Spleen (tissue), 11 donors: Measurements from ENCODE around the gene PYROXD2. TPM values are rescaled to one million over a fixed set of nuclear protein-coding genes. Genes with fewer than 3 reads are reported as not detected.

Experiments
- DNase-seq: peaks from one replicate; pipeline ENCODE4 v3.0.0-alpha.2; 2020
- H3K27ac ChIP-seq, 8 donors: fragments of 200-600 bp; sonication (generic) in 7 of 8; 1 replicate in 4 of 8; 2 replicates in 4 of 8; pipeline versions ENCODE4 v1.5.0 to v1.8.0; 2016 to 2021; ENCODE audit warnings: inconsistent platforms in 4 of 8, mild to moderate bottlenecking in 4 of 8, moderate library complexity in 1 of 8
- H3K27me3 ChIP-seq, 7 donors: fragments of 200-600 bp; sonication (generic) in 6 of 7; replicated peaks in 1 of 7; 1 replicate in 4 of 7; 2 replicates in 3 of 7; pipeline versions ENCODE4 v1.5.0 to v1.8.0; 2016 to 2021; ENCODE audit warnings: inconsistent platforms in 3 of 7, mild to moderate bottlenecking in 1 of 7
- H3K36me3 ChIP-seq, 6 donors: fragments of 200-600 bp; sonication (generic) in 5 of 6; 1 replicate in 4 of 6; 2 replicates in 2 of 6; pipeline versions ENCODE4 v1.5.0 to v1.8.0; 2016 to 2021; ENCODE audit warnings: inconsistent platforms in 2 of 6
- H3K4me1 ChIP-seq, 6 donors: fragments of 200-600 bp; sonication (generic) in 5 of 6; 1 replicate in 3 of 6; 2 replicates in 3 of 6; pipeline versions ENCODE4 v1.5.0 to v1.8.0; 2016 to 2021; ENCODE audit warnings: inconsistent platforms in 3 of 6
- H3K4me3 ChIP-seq, 8 donors: fragments of 200-600 bp; sonication (generic) in 7 of 8; 1 replicate in 4 of 8; 2 replicates in 4 of 8; pipeline versions ENCODE4 v1.5.0 to v1.8.0; 2016 to 2021; ENCODE audit warnings: inconsistent platforms in 4 of 8, mild to moderate bottlenecking in 4 of 8, moderate library complexity in 2 of 8
- H3K9me3 ChIP-seq, 8 donors: fragments of 200-600 bp; sonication (generic) in 7 of 8; 1 replicate in 4 of 8; 2 replicates in 4 of 8; pipeline versions ENCODE4 v1.5.0 to v1.8.0; 2016 to 2021; ENCODE audit warnings: inconsistent platforms in 4 of 8
- CTCF ChIP-seq, 11 experiments: fragments of 200-600 bp in 7 of 11; fragments of 450-650 bp in 4 of 11; sonication (generic) in 4 of 11; IDR thresholded peaks in 8 of 11; conservative IDR thresholded peaks in 3 of 11; 1 replicate in 7 of 11; 2 replicates in 4 of 11; pipeline versions ENCODE4 v1.4.0 to v1.8.0; 2016 to 2021; ENCODE audit warnings: antibody characterized with exemption in 11 of 11, inconsistent platforms in 4 of 11, mild to moderate bottlenecking in 1 of 11
- POLR2A ChIP-seq, 3 donors: fragments of 450-650 bp; IDR thresholded peaks; one replicate each; pipeline ENCODE4 v1.5.1; 2017; ENCODE audit warnings: antibody characterized with exemption in 3 of 3, mild to moderate bottlenecking in 1 of 3
- POLR2AphosphoS5 ChIP-seq, 3 donors: sonication (generic); formaldehyde crosslinking; IDR thresholded peaks; one replicate each; pipeline ENCODE4 v1.5.1; 2017; ENCODE audit warnings: antibody characterized with exemption in 3 of 3
- WGBS, 5 donors: extraction: QIAGEN DNeasy Blood & Tissue Kit in 3 of 5; methylation state at CpG; one replicate each; pipeline versions ENCODE4 v1.1.5 to v1.1.7; 2013 to 2018; 5-methylcytosine and 5-hydroxymethylcytosine counted together
- intact Hi-C: fragments of 100-400 bp; cut with DNase I; formaldehyde crosslinking; loops from one replicate; pipeline ENCODE4 v1.15.0; 2023; ENCODE audit warnings: low total_unique reads
- polyA plus RNA-seq, 3 donors: library from polyadenylated mRNA; stranded (reverse); fragments of 200-250 nt; gene quantifications; one replicate each; pipeline ENCODE4 v1.2.1, GENCODE V29; 2013
- total RNA-seq, 7 donors: library from RNA; depleted of rRNA in 3 of 7; stranded (reverse); fragments of >200 nt in 3 of 7; fragmentation: NEBNext Ultra II Directional in 4 of 7; extraction: Animal tissue kit (Norgen Biotek cat#: 25700) in 4 of 7; gene quantifications; one replicate each; pipeline versions ENCODE4 v1.1.0 to v1.2.1, GENCODE V29; 2016 to 2021
- donor health status: healthy with polysubstance abuse.
- donor health status: DM: no; HTN: no; CAD: no; lungs with moderate emphysema.
- donor health status: DM: no; HTN: no; CAD: no.
- donor health status: Bipolar disorder and iron deficiency.
- donor health status: healthy.
- donor health status: DM: no; HTN: no; CAD: no.
- donor health status: DM: yes; HTN: yes; CAD: no.

The PYROXD2 gene
- total and polyA plus RNA-seq, 10 donors = 4.7 to 26.0 (median 11.6) TPM

- intact Hi-C loops = no loop called here
- Histone ChIP-seq H3K4me1 (peaks cover 0 to 4% (median 0%) of the 10 kb centered on the region in 6 donors), H3K36me3 (peaks cover 19 to 100% (median 80%) of the 10 kb centered on the region in 6 donors), H3K27me3 (no peaks in the 10 kb centered on the region), H3K9me3 (peaks cover 0 to 19% (median 12%) of the 10 kb centered on the region in 8 donors), H3K4me3 (no peak overlapping the region), H3K27ac (no peak overlapping the region)
- DNase-seq = no peak
- TF ChIP-seq POLR2AphosphoS5 (IDR thresholded peaks at IDR 0.05) (no peak), POLR2A (IDR thresholded peaks at IDR 0.05) (no peak), CTCF (IDR thresholded peaks at IDR 0.05 in 8 of 11, conservative IDR thresholded peaks at IDR 0.05 in 3 of 11) (no peak)
- WGBS, 5 donors = 92 to 98% (median 97%) methylated on average over 16 to 21 of the region's 21 CpGs
These were observed 19.1 kb upstream of the PYROXD2 start for GRCh38 chr10:98433881-98434732.

GRCh38 chr10:98433371-98433770, 18.4 kb upstream of the PYROXD2 start:
- whole genome bisulfite sequencing, 5 donors = 95 to 100% (median 100%) methylated on average over 1 of the region's 1 CpG
- Histone ChIP-seq H3K4me3 (no peak overlapping the region), H3K9me3 (peaks cover 0 to 19% (median 12%) of the 10 kb centered on the region in 8 donors), H3K4me1 (no peaks in the 10 kb centered on the region), H3K36me3 (peaks cover 19 to 100% (median 83%) of the 10 kb centered on the region in 6 donors), H3K27me3 (no peaks in the 10 kb centered on the region), H3K27ac (no peak overlapping the region)
- TF ChIP-seq POLR2A (IDR thresholded peaks at IDR 0.05) = no peak
- no peak for TF ChIP-seq POLR2AphosphoS5 (IDR thresholded peaks at IDR 0.05)
- TF ChIP-seq CTCF (IDR thresholded peaks at IDR 0.05 in 8 of 11, conservative IDR thresholded peaks at IDR 0.05 in 3 of 11) = no peak
- DNase-seq = no peak
- intact Hi-C loops = no loop called here

- H3K4me3 ChIP-seq = no peak overlapping the region
- no peak for DNase-seq
- no peak overlapping the region for H3K27ac ChIP-seq
- peaks cover 0 to 19% (median 12%) of the 10 kb centered on the region in 8 donors for H3K9me3 ChIP-seq
- TF ChIP-seq POLR2A (IDR thresholded peaks at IDR 0.05) = no peak
- no peak for TF ChIP-seq POLR2AphosphoS5 (IDR thresholded peaks at IDR 0.05)
- no peak for TF ChIP-seq CTCF (IDR thresholded peaks at IDR 0.05 in 8 of 11, conservative IDR thresholded peaks at IDR 0.05 in 3 of 11)
- H3K36me3 ChIP-seq = peaks cover 19 to 100% (median 89%) of the 10 kb centered on the region in 6 donors
- WGBS, 5 donors = 63 to 98% (median 98%) methylated on average over 1 of the region's 1 CpG
- intact Hi-C loops = no loop called here
- H3K27me3 ChIP-seq = no peaks in the 10 kb centered on the region
- H3K4me1 ChIP-seq = no peaks in the 10 kb centered on the region
These were observed 17.3 kb upstream of the PYROXD2 start for GRCh38 chr10:98432330-98432729.

GRCh38 chr10:98431016-98431415, 16.0 kb upstream of the PYROXD2 start:
- WGBS, 5 donors = 82 to 99% (median 89%) methylated on average over 4 to 8 of the region's 8 CpGs
- intact Hi-C loops = no loop called here

More at GRCh38 chr10:98431016-98431415, 16.0 kb upstream of the PYROXD2 start:
- Histone ChIP-seq H3K4me3 (no peak overlapping the region), H3K27me3 (no peaks in the 10 kb centered on the region), H3K36me3 (peaks cover 19 to 100% (median 94%) of the 10 kb centered on the region in 6 donors), H3K27ac (no peak overlapping the region), H3K4me1 (no peaks in the 10 kb centered on the region), H3K9me3 (peaks cover 0 to 19% (median 12%) of the 10 kb centered on the region in 8 donors)
- TF ChIP-seq POLR2AphosphoS5 (IDR thresholded peaks at IDR 0.05) (no peak), POLR2A (IDR thresholded peaks at IDR 0.05) (no peak), CTCF (IDR thresholded peaks at IDR 0.05 in 8 of 11, conservative IDR thresholded peaks at IDR 0.05 in 3 of 11) (no peak)
- DNase-seq = no peak
